HepG2 (cell line): ENCODE measurements around the gene PARD3.

Experiments
- BRCA1 ChIP-seq: sonication (generic); formaldehyde crosslinking; IDR thresholded peaks from 2 replicates; pipeline ENCODE4 v1.4.0; 2020; ENCODE audit warnings: missing genetic modification reagents
- EP300 ChIP-seq, 3 experiments: sonication (generic) in 1 of 3; formaldehyde crosslinking in 1 of 3; IDR thresholded peaks; 2 replicates each; pipeline versions ENCODE4 v1.5.1 to v1.6.1; 2011 to 2020; ENCODE audit warnings: low read depth in 2 of 3, low read length in 2 of 3, borderline replicate concordance in 1 of 3, improper control_type of control experiment in 1 of 3, mild to moderate bottlenecking in 1 of 3, missing genetic modification reagents in 1 of 3, moderate library complexity in 1 of 3
- SMAD3 ChIP-seq: sonication (generic); formaldehyde crosslinking; IDR thresholded peaks from 2 replicates; pipeline ENCODE4 v1.4.0; 2020; ENCODE audit warnings: missing genetic modification reagents
- SMARCE1 ChIP-seq: fragments of 450-650 bp; IDR thresholded peaks from 2 replicates; pipeline ENCODE4 v1.6.1; 2017; ENCODE audit warnings: borderline replicate concordance

DNA sequence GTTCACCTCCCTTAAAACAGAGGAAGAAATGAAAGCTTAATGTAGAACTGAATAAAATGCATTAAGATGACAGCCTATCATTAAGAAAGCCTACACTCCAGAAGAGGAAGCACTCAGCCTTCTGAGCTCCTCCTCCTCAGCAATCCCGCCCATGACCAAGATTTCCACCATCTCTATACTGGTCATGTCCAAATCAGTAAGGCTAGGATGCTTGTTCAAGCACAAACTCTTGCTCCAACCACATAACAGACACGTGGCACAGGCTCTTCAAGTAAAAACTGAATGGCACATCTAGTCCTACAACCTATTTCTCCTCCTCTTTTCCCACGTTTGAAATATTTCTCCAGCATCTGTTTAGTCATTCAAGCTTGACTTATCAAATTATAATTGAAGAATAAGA, 454.1 kb downstream of the PARD3 start:
- TF ChIP-seq SMAD3 (CRISPR knock-in tag): no peak
- no peak for TF ChIP-seq EP300 (IDR thresholded peaks at IDR 0.05; ENCODE audit: low read depth in 2 of 2, low read length in 2 of 2)
- no peak for TF ChIP-seq EP300 (CRISPR knock-in tag; IDR thresholded peaks at IDR 0.05; ENCODE audit: borderline replicate concordance)
- no peak for TF ChIP-seq BRCA1 (CRISPR knock-in tag)
- TF ChIP-seq SMARCE1: no peak
